Myocyte (in vitro differentiated cells): ENCODE measurements around the gene PCGF3. TPM values are rescaled to one million over a fixed set of nuclear protein-coding genes. Genes with fewer than 3 reads are reported as not detected.

Experiments used
- DNase-seq: peaks from one replicate; pipeline ENCODE4 v3.0.0-alpha.2; 2012; ENCODE audit warnings: low read depth
- polyA plus RNA-seq: library from polyadenylated mRNA; unstranded; fragments of >200 nt; gene quantifications from one replicate; pipeline ENCODE4 v1.2.1, GENCODE V29; 2012; ENCODE audit warnings: missing spikeins
- total RNA-seq: library from RNA; depleted of rRNA; stranded (reverse); fragments of >200 nt; gene quantifications from 2 replicates; pipeline ENCODE4 v1.2.3, GENCODE V29; 2014

Gene PCGF3
- 79.0 and 93.6 TPM in 2 replicates for total RNA-seq
- 57.5 TPM for polyA plus RNA-seq

- peak; percentile 95 for DNase-seq
Observed at GRCh38 chr4:705278-706082, at the start of gene PCGF3. Gene PCGF3, plus strand, starts transcription at chr4:705832. Its CDS starts 27,849 bp downstream, at chr4:733681.

GRCh38 chr4:656436-657337 is 48.9 kb upstream of the PCGF3 start:
- peak; percentile 23 for DNase-seq

GRCh38 chr4:657338-657833 is 48.2 kb upstream of the PCGF3 start:
- DNase-seq = no peak

GRCh38 chr4:657834-658667 is 47.6 kb upstream of the PCGF3 start:
- DNase-seq = no peak

- DNase-seq = no peak
Observed at GRCh38 chr4:658681-659667, 46.7 kb upstream of the PCGF3 start.

GRCh38 chr4:659851-660250 is 45.8 kb upstream of the PCGF3 start:
- DNase-seq = no peak

GRCh38 chr4:660401-660800 is 45.2 kb upstream of the PCGF3 start:
- DNase-seq = no peak

- no peak for DNase-seq
Observed at GRCh38 chr4:661231-661630, 44.4 kb upstream of the PCGF3 start.

- DNase-seq = no peak
Observed at GRCh38 chr4:661881-662761, 43.5 kb upstream of the PCGF3 start.

- no peak for DNase-seq
Observed at GRCh38 chr4:663046-663437, 42.6 kb upstream of the PCGF3 start.

GRCh38 chr4:663438-664428 is 41.9 kb upstream of the PCGF3 start:
- DNase-seq = no peak

GRCh38 chr4:664713-665231 is 40.9 kb upstream of the PCGF3 start:
- DNase-seq = no peak

- DNase-seq = no peak
Observed at GRCh38 chr4:665381-665750, 40.3 kb upstream of the PCGF3 start.

- peak; percentile 26 for DNase-seq
Observed at GRCh38 chr4:665751-666435, 39.7 kb upstream of the PCGF3 start.

- no peak for DNase-seq
Observed at GRCh38 chr4:666436-666810, 39.2 kb upstream of the PCGF3 start.

- no peak for DNase-seq
Observed at GRCh38 chr4:666822-667544, 38.6 kb upstream of the PCGF3 start.
